Effector memory CD4-positive, alpha-beta T cell (primary cell): Measurements from ENCODE around the gene SMPDL3B.

Experiments
- DNase-seq, 3 donors: peaks; one replicate each; pipeline ENCODE4 v3.0.0-alpha.2; 2020
- H3K27ac ChIP-seq: 2 replicates; pipeline ENCODE4 v1.7.0; 2013; ENCODE audit warnings: mild to moderate bottlenecking, low read length, moderate library complexity; ENCODE audit not compliant: insufficient read depth, poor library complexity, severe bottlenecking
- H3K27me3 ChIP-seq: replicated peaks from 2 replicates; pipeline ENCODE4 v1.7.0; 2013; ENCODE audit warnings: mild to moderate bottlenecking, low read length; ENCODE audit not compliant: insufficient read depth, control insufficient read depth, poor library complexity, severe bottlenecking
- H3K36me3 ChIP-seq: 2 replicates; pipeline ENCODE4 v1.7.0; 2013; ENCODE audit warnings: mild to moderate bottlenecking, low read length, moderate library complexity; ENCODE audit not compliant: control insufficient read depth, insufficient read depth
- H3K4me1 ChIP-seq: 2 replicates; pipeline ENCODE4 v1.7.0; 2013; ENCODE audit warnings: low read length, mild to moderate bottlenecking; ENCODE audit not compliant: control insufficient read depth, insufficient read depth, poor library complexity, severe bottlenecking
- H3K4me3 ChIP-seq: 2 replicates; pipeline ENCODE4 v1.7.0; 2013; ENCODE audit warnings: low read length, low read depth, mild to moderate bottlenecking; ENCODE audit not compliant: insufficient read depth, poor library complexity, severe bottlenecking
- H3K9me3 ChIP-seq: 2 replicates; pipeline ENCODE4 v1.7.0; 2013; ENCODE audit warnings: mild to moderate bottlenecking, low read length, moderate library complexity; ENCODE audit not compliant: control insufficient read depth
- total RNA-seq, 3 donors: gene quantifications; one replicate each; lab custom pipeline; 2026; lab: John Stamatoyannopoulos, UW

SMPDL3B gene
- total RNA-seq = 0 to 0.17 (median 0) reads per million in 3 donors

- Histone ChIP-seq H3K4me3 (no peak within 1 kb of the TSS), H3K27ac (no peak within 1 kb of the TSS), H3K4me1 (peaks cover 5% of the 10 kb centered on the region), H3K36me3 (no peaks in the 10 kb centered on the region), H3K9me3 (no peaks in the 10 kb centered on the region), H3K27me3 (no peaks in the 10 kb centered on the region)
- no peak for DNase-seq
Observed at GRCh38 chr1:27934818-27935549, at the start of gene SMPDL3B. Gene SMPDL3B (plus strand): TSS chr1:27935000. CDS start chr1:27935184, 184 bp downstream.

- no peak for DNase-seq
- H3K4me1 ChIP-seq = peaks cover 24% of the 10 kb centered on the region
- H3K36me3 ChIP-seq = peaks cover 43% of the 10 kb centered on the region
Observed at GRCh38 chr1:27885114-27885528, 49.7 kb upstream of the SMPDL3B start.

GRCh38 chr1:27885621-27886352 lies 49.0 kb upstream of the SMPDL3B start:
- Histone ChIP-seq H3K27ac (peak overlapping the region; percentile 33), H3K9me3 (no peaks in the 10 kb centered on the region), H3K4me1 (peaks cover 24% of the 10 kb centered on the region), H3K27me3 (no peaks in the 10 kb centered on the region), H3K4me3 (no peak overlapping the region), H3K36me3 (peaks cover 37% of the 10 kb centered on the region)
- DNase-seq = no peak

More at GRCh38 chr1:27885114-27885528, 49.7 kb upstream of the SMPDL3B start:
- H3K9me3 ChIP-seq = no peaks in the 10 kb centered on the region
- no peaks in the 10 kb centered on the region for H3K27me3 ChIP-seq
- H3K27ac ChIP-seq = no peak overlapping the region
- no peak overlapping the region for H3K4me3 ChIP-seq

- DNase-seq = no peak
- Histone ChIP-seq H3K27ac (peak overlapping the region; percentile 33), H3K9me3 (no peaks in the 10 kb centered on the region), H3K36me3 (peaks cover 36% of the 10 kb centered on the region), H3K4me1 (peaks cover 27% of the 10 kb centered on the region), H3K4me3 (no peak overlapping the region), H3K27me3 (no peaks in the 10 kb centered on the region)
Observed at GRCh38 chr1:27886353-27886679, 48.5 kb upstream of the SMPDL3B start.

GRCh38 chr1:27886744-27887143 lies 48.1 kb upstream of the SMPDL3B start:
- Histone ChIP-seq H3K27ac (peak overlapping the region; percentile 42), H3K4me1 (peaks cover 30% of the 10 kb centered on the region), H3K4me3 (no peak overlapping the region), H3K36me3 (peaks cover 33% of the 10 kb centered on the region), H3K9me3 (no peaks in the 10 kb centered on the region), H3K27me3 (no peaks in the 10 kb centered on the region)
- no peak for DNase-seq

GRCh38 chr1:27887215-27888021 lies 47.4 kb upstream of the SMPDL3B start:
- peaks cover 34% of the 10 kb centered on the region for H3K4me1 ChIP-seq
- no peaks in the 10 kb centered on the region for H3K27me3 ChIP-seq
- H3K9me3 ChIP-seq = no peaks in the 10 kb centered on the region
- H3K27ac ChIP-seq = peak overlapping the region; percentile 42
- DNase-seq = peak in 2 of 3 donors; percentile 25 to 31
- H3K36me3 ChIP-seq = peaks cover 30% of the 10 kb centered on the region
- H3K4me3 ChIP-seq = peak overlapping the region; percentile 15

- no peaks in the 10 kb centered on the region for H3K27me3 ChIP-seq
- no peak overlapping the region for H3K4me3 ChIP-seq
- peaks cover 32% of the 10 kb centered on the region for H3K36me3 ChIP-seq
- H3K4me1 ChIP-seq = peaks cover 30% of the 10 kb centered on the region
- no peak overlapping the region for H3K27ac ChIP-seq
- H3K9me3 ChIP-seq = no peaks in the 10 kb centered on the region
- no peak for DNase-seq
Observed at GRCh38 chr1:27889506-27889905, 45.3 kb upstream of the SMPDL3B start.

- DNase-seq = no peak
- peak overlapping the region; percentile 48 for H3K27ac ChIP-seq
- H3K27me3 ChIP-seq = no peaks in the 10 kb centered on the region
- H3K4me1 ChIP-seq = peaks cover 15% of the 10 kb centered on the region
- no peaks in the 10 kb centered on the region for H3K9me3 ChIP-seq
- no peak overlapping the region for H3K4me3 ChIP-seq
- peaks cover 39% of the 10 kb centered on the region for H3K36me3 ChIP-seq
Observed at GRCh38 chr1:27891196-27891889, 43.5 kb upstream of the SMPDL3B start.

- H3K27ac ChIP-seq = no peak overlapping the region
- peaks cover 52% of the 10 kb centered on the region for H3K36me3 ChIP-seq
- H3K9me3 ChIP-seq = no peaks in the 10 kb centered on the region
- DNase-seq = no peak
- peaks cover 10% of the 10 kb centered on the region for H3K4me1 ChIP-seq
- no peaks in the 10 kb centered on the region for H3K27me3 ChIP-seq
- no peak overlapping the region for H3K4me3 ChIP-seq
Observed at GRCh38 chr1:27894521-27894920, 40.3 kb upstream of the SMPDL3B start.
